Panc1 (cell line): ENCODE measurements around the gene NPTXR. TPM values are rescaled to one million over a fixed set of nuclear protein-coding genes. Genes with fewer than 3 reads are reported as not detected.

Experiments used
- ATAC-seq: fragments of 200-7000 bp; cut with Tn5 transposase; 2 replicates; pipeline ENCODE4 v1.9.1; 2020; ENCODE audit warnings: mild to moderate bottlenecking, moderate library complexity
- BruUV-seq: library from RNA; stranded (reverse); fragments of 400-500 nt; replicated peaks from 2 replicates; lab custom pipeline; 2021; lab: Mats Ljungman, UMichigan
- CTCF ChIA-PET: fragments of 300-600 bp; sonication (Branson Sonifier 250); formaldehyde crosslinking; loops from one replicate; lab custom pipeline; 2022; ENCODE audit warnings: antibody characterized with exemption; lab: Charles Lee
- POLR2A ChIA-PET: fragments of 300-600 bp; sonication (Branson Sonifier 250); formaldehyde crosslinking; loops from one replicate; lab custom pipeline; 2022; ENCODE audit warnings: antibody characterized with exemption; lab: Charles Lee
- DNase-seq: peaks from one replicate; pipeline ENCODE4 v3.0.0-alpha.2; 2010; ENCODE audit warnings: low read depth, low spot score
- H3K27ac ChIP-seq: 2 replicates; pipeline ENCODE4 v1.5.1; 2011; ENCODE audit warnings: mild to moderate bottlenecking, low read length, inconsistent platforms
- H3K27me3 ChIP-seq: fragments of 200-500 bp; sonication (Bioruptor generic); 2 replicates; pipeline ENCODE4 v1.6.0; 2014; ENCODE audit warnings: low read length, inconsistent platforms; ENCODE audit not compliant: control insufficient read depth, insufficient read depth
- H3K36me3 ChIP-seq: fragments of 200-500 bp; sonication (Bioruptor generic); 2 replicates; pipeline ENCODE4 v1.5.1; 2014; ENCODE audit warnings: inconsistent platforms, mild to moderate bottlenecking, low read length, moderate library complexity; ENCODE audit not compliant: control insufficient read depth, insufficient read depth
- H3K4me1 ChIP-seq: 2 replicates; pipeline ENCODE4 v1.5.1; 2011; ENCODE audit warnings: inconsistent platforms, mild to moderate bottlenecking, low read length, moderate library complexity; ENCODE audit not compliant: control insufficient read depth, insufficient read depth
- H3K4me3 ChIP-seq, 2 experiments: 2 replicates each; pipeline ENCODE4 v1.5.1; 2011 to 2012; ENCODE audit warnings: low read depth in 2 of 2, low read length in 2 of 2, mild to moderate bottlenecking in 2 of 2, inconsistent platforms in 1 of 2, moderate library complexity in 1 of 2
- H3K9me3 ChIP-seq: fragments of 200-500 bp; sonication (Bioruptor generic); 2 replicates; pipeline ENCODE4 v1.5.1; 2014; ENCODE audit warnings: low read depth, mild to moderate bottlenecking, inconsistent platforms, low read length, moderate library complexity; ENCODE audit not compliant: control insufficient read depth, insufficient read depth
- POLR2AphosphoS5 ChIP-seq: IDR thresholded peaks from 2 replicates; pipeline ENCODE4 v1.6.1; 2012; ENCODE audit warnings: mild to moderate bottlenecking, low read depth, low read length, moderate library complexity
- SIN3A ChIP-seq: IDR thresholded peaks from 2 replicates; pipeline ENCODE4 v1.6.1; 2012; ENCODE audit warnings: low read depth, mild to moderate bottlenecking, low read length, moderate library complexity, borderline replicate concordance; ENCODE audit not compliant: insufficient read depth
- TCF7L2 ChIP-seq: IDR thresholded peaks from 2 replicates; pipeline ENCODE4 v1.6.1; 2011; ENCODE audit warnings: mild to moderate bottlenecking, low read depth, low read length, inconsistent platforms
- in situ Hi-C: cut with HindIII; loops from 2 replicates; pipeline ENCODE4 v1.10.0; 2016; ENCODE audit warnings: low sequenced_read_pairs, low pct_unique_long_range_greater_than_20kb
- intact Hi-C: fragments of 100-400 bp; cut with micrococcal nuclease; formaldehyde crosslinking; loops from one replicate; pipeline ENCODE4 v1.10.0; 2022; ENCODE audit not compliant: unreplicated experiment
- total RNA-seq: library from RNA; stranded (reverse); gene quantifications from one replicate; pipeline ENCODE4 v1.2.1, GENCODE V29; 2021; ENCODE audit not compliant: unreplicated experiment
- TF ChIP-seq, protein P1 (sequence below), 2 experiments: IDR thresholded peaks; 2 replicates each; pipeline ENCODE4 v1.6.1; 2011 to 2012; ENCODE audit warnings: low read depth in 2 of 2, control low read depth in 1 of 2, low read length in 1 of 2, mild to moderate bottlenecking in 1 of 2, moderate library complexity in 1 of 2; ENCODE audit not compliant: insufficient read depth in 1 of 2
- TF ChIP-seq, protein P2 (sequence below): fragments of 450-650 bp; IDR thresholded peaks from 2 replicates; pipeline ENCODE4 v1.5.1; 2017; ENCODE audit warnings: mild to moderate bottlenecking

Gene NPTXR
- total RNA-seq, 1 experiment from 2014 or later = 32.6 TPM

DNA sequence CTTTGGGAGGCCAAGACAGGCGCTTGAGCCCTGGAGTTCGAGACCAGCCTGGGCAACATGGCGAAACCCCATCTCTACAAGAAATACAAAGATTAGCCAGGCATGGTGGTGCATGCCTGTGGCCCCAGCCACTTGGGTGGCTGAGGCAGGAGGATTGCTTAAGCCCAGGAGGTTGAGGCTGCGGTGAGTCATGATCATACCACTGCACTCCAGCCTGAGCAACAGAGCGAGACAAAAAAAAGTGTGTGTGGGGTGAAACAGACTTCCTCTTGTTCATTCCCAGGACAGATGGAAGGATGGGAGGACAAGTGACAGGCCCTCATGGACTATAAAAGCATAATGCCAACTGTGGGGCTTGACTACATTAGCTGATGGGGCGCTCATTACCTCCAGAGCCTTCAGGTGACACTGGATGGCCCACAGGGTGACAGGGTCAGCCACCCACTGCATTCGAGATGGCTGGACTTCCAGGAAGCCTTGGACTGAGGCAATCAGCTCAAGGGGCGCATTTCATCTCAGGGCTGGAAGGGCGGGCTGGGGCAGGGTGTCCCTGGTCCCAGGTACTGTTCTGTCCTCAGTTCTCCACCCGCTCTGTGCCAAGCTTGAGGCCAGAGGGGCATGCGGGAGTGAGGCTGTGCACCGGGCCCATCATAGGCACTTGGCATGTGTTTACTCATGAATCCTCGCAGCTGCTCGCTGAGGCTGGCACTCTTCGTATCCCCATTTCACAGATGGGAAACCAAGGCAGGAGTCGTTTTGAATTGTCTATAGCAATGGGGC, 12.5 kb downstream of the NPTXR start:
- no peak for ATAC-seq
- TF ChIP-seq, protein P1, sequence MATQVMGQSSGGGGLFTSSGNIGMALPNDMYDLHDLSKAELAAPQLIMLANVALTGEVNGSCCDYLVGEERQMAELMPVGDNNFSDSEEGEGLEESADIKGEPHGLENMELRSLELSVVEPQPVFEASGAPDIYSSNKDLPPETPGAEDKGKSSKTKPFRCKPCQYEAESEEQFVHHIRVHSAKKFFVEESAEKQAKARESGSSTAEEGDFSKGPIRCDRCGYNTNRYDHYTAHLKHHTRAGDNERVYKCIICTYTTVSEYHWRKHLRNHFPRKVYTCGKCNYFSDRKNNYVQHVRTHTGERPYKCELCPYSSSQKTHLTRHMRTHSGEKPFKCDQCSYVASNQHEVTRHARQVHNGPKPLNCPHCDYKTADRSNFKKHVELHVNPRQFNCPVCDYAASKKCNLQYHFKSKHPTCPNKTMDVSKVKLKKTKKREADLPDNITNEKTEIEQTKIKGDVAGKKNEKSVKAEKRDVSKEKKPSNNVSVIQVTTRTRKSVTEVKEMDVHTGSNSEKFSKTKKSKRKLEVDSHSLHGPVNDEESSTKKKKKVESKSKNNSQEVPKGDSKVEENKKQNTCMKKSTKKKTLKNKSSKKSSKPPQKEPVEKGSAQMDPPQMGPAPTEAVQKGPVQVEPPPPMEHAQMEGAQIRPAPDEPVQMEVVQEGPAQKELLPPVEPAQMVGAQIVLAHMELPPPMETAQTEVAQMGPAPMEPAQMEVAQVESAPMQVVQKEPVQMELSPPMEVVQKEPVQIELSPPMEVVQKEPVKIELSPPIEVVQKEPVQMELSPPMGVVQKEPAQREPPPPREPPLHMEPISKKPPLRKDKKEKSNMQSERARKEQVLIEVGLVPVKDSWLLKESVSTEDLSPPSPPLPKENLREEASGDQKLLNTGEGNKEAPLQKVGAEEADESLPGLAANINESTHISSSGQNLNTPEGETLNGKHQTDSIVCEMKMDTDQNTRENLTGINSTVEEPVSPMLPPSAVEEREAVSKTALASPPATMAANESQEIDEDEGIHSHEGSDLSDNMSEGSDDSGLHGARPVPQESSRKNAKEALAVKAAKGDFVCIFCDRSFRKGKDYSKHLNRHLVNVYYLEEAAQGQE (IDR thresholded peaks at IDR 0.05; ENCODE audit: insufficient read depth in 1 of 2, low read depth in 2 of 2, low read length in 1 of 2) = no peak
- TF ChIP-seq SIN3A (no peak), TCF7L2 (no peak), POLR2AphosphoS5 (no peak)
- TF ChIP-seq, protein P2, sequence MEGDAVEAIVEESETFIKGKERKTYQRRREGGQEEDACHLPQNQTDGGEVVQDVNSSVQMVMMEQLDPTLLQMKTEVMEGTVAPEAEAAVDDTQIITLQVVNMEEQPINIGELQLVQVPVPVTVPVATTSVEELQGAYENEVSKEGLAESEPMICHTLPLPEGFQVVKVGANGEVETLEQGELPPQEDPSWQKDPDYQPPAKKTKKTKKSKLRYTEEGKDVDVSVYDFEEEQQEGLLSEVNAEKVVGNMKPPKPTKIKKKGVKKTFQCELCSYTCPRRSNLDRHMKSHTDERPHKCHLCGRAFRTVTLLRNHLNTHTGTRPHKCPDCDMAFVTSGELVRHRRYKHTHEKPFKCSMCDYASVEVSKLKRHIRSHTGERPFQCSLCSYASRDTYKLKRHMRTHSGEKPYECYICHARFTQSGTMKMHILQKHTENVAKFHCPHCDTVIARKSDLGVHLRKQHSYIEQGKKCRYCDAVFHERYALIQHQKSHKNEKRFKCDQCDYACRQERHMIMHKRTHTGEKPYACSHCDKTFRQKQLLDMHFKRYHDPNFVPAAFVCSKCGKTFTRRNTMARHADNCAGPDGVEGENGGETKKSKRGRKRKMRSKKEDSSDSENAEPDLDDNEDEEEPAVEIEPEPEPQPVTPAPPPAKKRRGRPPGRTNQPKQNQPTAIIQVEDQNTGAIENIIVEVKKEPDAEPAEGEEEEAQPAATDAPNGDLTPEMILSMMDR = no peak
- no peak for DNase-seq
- POLR2A ChIA-PET = interaction anchor here (0.6 kb wide), 1 partner anchor 38 kb away, joined by 8 read pairs; no protein-coding TSS in a partner anchor
- CTCF ChIA-PET = no interaction called here
- H3K36me3 ChIP-seq = no peaks in the 10 kb centered on the region
- no TSS peak for BruUV-seq
- no peak overlapping the region for H3K27ac ChIP-seq
- H3K27me3 ChIP-seq = no peaks in the 10 kb centered on the region
- intact Hi-C loops = no loop called here
- H3K9me3 ChIP-seq = no peaks in the 10 kb centered on the region
- H3K4me3 ChIP-seq = no peak overlapping the region
- in situ Hi-C loops = no loop called here
- peaks cover 2% of the 10 kb centered on the region; the same call in 1 of the 2 replicates for H3K4me1 ChIP-seq

DNA sequence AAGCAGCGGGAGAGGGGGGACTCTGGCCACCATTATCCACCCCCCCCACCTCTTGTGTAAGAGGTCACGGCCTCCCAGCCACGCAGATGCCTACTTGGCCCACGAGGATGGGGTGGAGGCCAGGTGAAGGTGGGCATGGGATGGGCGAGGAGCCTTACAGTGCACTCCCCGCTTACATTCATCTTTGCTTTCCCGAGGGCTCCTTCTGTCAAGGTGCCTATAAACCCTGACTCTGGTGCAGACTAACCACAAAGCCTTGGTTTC, 13.1 kb downstream of the NPTXR start:
- ChIA-PET CTCF (no interaction called here), POLR2A (interaction anchor here (0.6 kb wide), 1 partner anchor 37 kb away, joined by 8 read pairs; no protein-coding TSS in a partner anchor)
- DNase-seq (no peak), ATAC-seq (no peak)
- no peak for TF ChIP-seq POLR2AphosphoS5
- no peak for TF ChIP-seq TCF7L2
- TF ChIP-seq, protein P2 = no peak
- TF ChIP-seq, protein P1 (IDR thresholded peaks at IDR 0.05; ENCODE audit: insufficient read depth in 1 of 2, low read depth in 2 of 2, low read length in 1 of 2) = no peak
- no peak for TF ChIP-seq SIN3A
- Histone ChIP-seq H3K36me3 (no peaks in the 10 kb centered on the region), H3K4me1 (no peaks in the 10 kb centered on the region; the same call in 1 of the 2 replicates), H3K27ac (no peak overlapping the region), H3K27me3 (no peaks in the 10 kb centered on the region), H3K4me3 (no peak overlapping the region), H3K9me3 (no peaks in the 10 kb centered on the region)
- intact Hi-C loops (no loop called here), in situ Hi-C loops (no loop called here)
- no TSS peak for BruUV-seq
